WTC11 (cell line): ENCODE data around the gene VANGL1. TPM values are rescaled to one million over a fixed set of nuclear protein-coding genes. Genes with fewer than 3 reads are reported as not detected.

Experiments used
- ATAC-seq: fragments of 200-7000 bp; cut with Tn5 transposase; 2 replicates; pipeline ENCODE4 v1.10.0; 2021; ENCODE audit warnings: mild to moderate bottlenecking, moderate library complexity
- CTCF ChIA-PET: fragments of 300-600 bp; sonication (Branson Sonifier 250); formaldehyde crosslinking; loops from one replicate; lab custom pipeline; 2021; ENCODE audit warnings: antibody characterized with exemption; lab: Charles Lee
- POLR2A ChIA-PET: fragments of 350-600 bp; sonication (Branson Sonifier 250); formaldehyde crosslinking; loops from one replicate; lab custom pipeline; 2021; ENCODE audit warnings: antibody characterized with exemption; lab: Charles Lee
- DNase-seq: peaks from one replicate; pipeline ENCODE4 v3.0.0; 2021; ENCODE audit warnings: low spot score
- H3K27ac Mint-ChIP-seq: 2 replicates; pipeline ENCODE4 v1.8.0; 2021; ENCODE audit warnings: mixed read lengths
- H3K27me3 Mint-ChIP-seq: 2 replicates; pipeline ENCODE4 v1.8.0; 2021; ENCODE audit warnings: low read depth, mild to moderate bottlenecking, moderate library complexity, mixed read lengths
- H3K36me3 Mint-ChIP-seq: 2 replicates; pipeline ENCODE4 v1.8.0; 2021; ENCODE audit warnings: mixed read lengths
- H3K4me1 Mint-ChIP-seq: 2 replicates; pipeline ENCODE4 v1.8.0; 2022; ENCODE audit warnings: mixed read lengths
- H3K4me3 Mint-ChIP-seq: 2 replicates; pipeline ENCODE4 v1.8.0; 2021; ENCODE audit warnings: mild to moderate bottlenecking, moderate library complexity, mixed read lengths
- H3K9me3 Mint-ChIP-seq: 2 replicates; pipeline ENCODE4 v1.8.0; 2021; ENCODE audit warnings: mixed read lengths
- CBFB ChIP-seq: sonication (generic); formaldehyde crosslinking; IDR thresholded peaks from 2 replicates; pipeline ENCODE4 v1.8.1; 2022; ENCODE audit warnings: mild to moderate bottlenecking, low read depth, missing genetic modification reagents
- CREB1 ChIP-seq: sonication (generic); formaldehyde crosslinking; IDR thresholded peaks from 2 replicates; pipeline ENCODE4 v1.8.0; 2023; ENCODE audit warnings: mild to moderate bottlenecking, missing genetic modification reagents
- ELF4 ChIP-seq: sonication (generic); formaldehyde crosslinking; IDR thresholded peaks from 2 replicates; pipeline ENCODE4 v1.8.1; 2022; ENCODE audit warnings: low read depth, mild to moderate bottlenecking, moderate library complexity, missing genetic modification reagents
- ETV6 ChIP-seq: sonication (generic); formaldehyde crosslinking; IDR thresholded peaks from 2 replicates; pipeline ENCODE4 v1.8.1; 2022; ENCODE audit warnings: mild to moderate bottlenecking, missing genetic modification reagents
- FOXJ3 ChIP-seq: sonication (generic); formaldehyde crosslinking; IDR thresholded peaks from 2 replicates; pipeline ENCODE4 v1.9.0; 2021; ENCODE audit warnings: missing genetic modification reagents, mild to moderate bottlenecking, borderline replicate concordance
- JAZF1 ChIP-seq: fragments of 250-450 bp; sonication (Bioruptor Pico); IDR thresholded peaks from 2 replicates; pipeline ENCODE4 v1.9.0; 2021; ENCODE audit warnings: moderate library complexity, mild to moderate bottlenecking, inconsistent platforms
- NFATC4 ChIP-seq: fragments of 250-450 bp; sonication (Bioruptor Pico); IDR thresholded peaks from 2 replicates; pipeline ENCODE4 v1.9.0; 2021; ENCODE audit warnings: mild to moderate bottlenecking
- PRDM15 ChIP-seq: sonication (generic); formaldehyde crosslinking; IDR thresholded peaks from 2 replicates; pipeline ENCODE4 v1.8.0; 2022; ENCODE audit warnings: missing genetic modification reagents
- SP1 ChIP-seq: sonication (generic); formaldehyde crosslinking; conservative IDR thresholded peaks from 2 replicates; pipeline ENCODE4 v1.8.1; 2022; ENCODE audit warnings: missing genetic modification reagents
- total RNA-seq: library from RNA; stranded (reverse); gene quantifications from 3 replicates; pipeline ENCODE4 v1.2.3, GENCODE V29; 2021
- TF ChIP-seq, protein P1 (sequence below): sonication (generic); formaldehyde crosslinking; IDR thresholded peaks from 2 replicates; pipeline ENCODE4 v1.8.1; 2022; ENCODE audit warnings: missing genetic modification reagents, borderline replicate concordance
- TF ChIP-seq, protein P2 (sequence below): fragments of 250-450 bp; sonication (Bioruptor Pico); IDR thresholded peaks from 2 replicates; pipeline ENCODE4 v1.9.0; 2021; ENCODE audit warnings: mild to moderate bottlenecking
- TF ChIP-seq, protein P3 (sequence below): sonication (generic); formaldehyde crosslinking; IDR thresholded peaks from 2 replicates; pipeline ENCODE4 v1.8.1; 2023; ENCODE audit warnings: mild to moderate bottlenecking, missing genetic modification reagents, borderline replicate concordance
- TF ChIP-seq, protein P4 (sequence below): sonication (generic); formaldehyde crosslinking; IDR thresholded peaks from 2 replicates; pipeline ENCODE4 v1.8.1; 2022; ENCODE audit warnings: mild to moderate bottlenecking, moderate library complexity, missing genetic modification reagents

Gene VANGL1
- total RNA-seq, 1 experiment from 2014 or later = 15.8 TPM

DNA sequence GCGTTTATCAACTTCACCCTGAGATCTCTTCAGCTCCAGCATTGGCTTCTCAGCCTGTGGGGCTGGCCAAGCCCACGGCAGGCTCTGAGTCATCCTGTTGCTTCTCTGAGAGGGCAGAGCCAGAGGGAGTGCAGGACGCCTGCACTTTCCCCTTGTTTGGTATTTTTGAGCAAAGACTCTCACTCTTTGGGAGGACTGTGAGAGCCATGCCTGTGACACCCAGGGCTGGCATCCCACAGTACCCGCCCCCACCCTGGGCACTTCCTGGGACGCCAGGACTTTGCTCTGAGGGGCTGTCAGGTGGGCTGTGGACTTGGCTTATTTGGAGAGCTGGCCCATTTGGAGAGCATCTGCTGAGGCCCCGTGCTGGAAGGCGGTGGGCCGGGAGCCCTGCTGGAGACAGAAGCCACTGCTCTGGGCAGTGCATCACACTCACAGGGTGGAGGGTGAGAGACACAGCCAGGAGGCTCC, 37.4 kb downstream of the VANGL1 start (continued):
- TF ChIP-seq, protein P1, sequence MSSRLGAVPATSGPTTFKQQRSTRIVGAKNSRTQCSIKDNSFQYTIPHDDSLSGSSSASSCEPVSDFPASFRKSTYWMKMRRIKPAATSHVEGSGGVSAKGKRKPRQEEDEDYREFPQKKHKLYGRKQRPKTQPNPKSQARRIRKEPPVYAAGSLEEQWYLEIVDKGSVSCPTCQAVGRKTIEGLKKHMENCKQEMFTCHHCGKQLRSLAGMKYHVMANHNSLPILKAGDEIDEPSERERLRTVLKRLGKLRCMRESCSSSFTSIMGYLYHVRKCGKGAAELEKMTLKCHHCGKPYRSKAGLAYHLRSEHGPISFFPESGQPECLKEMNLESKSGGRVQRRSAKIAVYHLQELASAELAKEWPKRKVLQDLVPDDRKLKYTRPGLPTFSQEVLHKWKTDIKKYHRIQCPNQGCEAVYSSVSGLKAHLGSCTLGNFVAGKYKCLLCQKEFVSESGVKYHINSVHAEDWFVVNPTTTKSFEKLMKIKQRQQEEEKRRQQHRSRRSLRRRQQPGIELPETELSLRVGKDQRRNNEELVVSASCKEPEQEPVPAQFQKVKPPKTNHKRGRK = no peak
- TF ChIP-seq NFATC4 (no peak), JAZF1 (CRISPR knock-in tag) (no peak), CBFB (no peak)

DNA sequence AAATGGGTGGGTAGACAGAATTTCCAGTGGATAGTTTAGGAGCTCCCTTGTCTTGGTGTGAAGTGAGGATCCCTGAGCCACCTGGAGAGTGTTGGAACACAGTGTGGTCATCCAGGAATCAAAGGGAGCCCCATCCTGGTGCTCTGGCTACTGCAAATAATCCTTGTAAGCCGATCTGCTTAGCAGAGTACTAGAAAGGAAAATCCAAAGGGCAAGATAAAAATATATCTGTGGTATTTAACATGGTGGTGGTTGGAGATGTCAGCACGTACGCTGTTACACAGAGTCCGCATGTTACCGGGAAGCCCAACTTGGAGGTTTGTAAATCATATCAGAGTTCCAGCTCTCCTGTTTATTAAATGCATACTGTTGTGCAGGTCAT, 39.0 kb downstream of the VANGL1 start:
- ChIA-PET POLR2A (no interaction called here), CTCF (interaction anchor here (0.8 kb wide), 1 partner anchor 84 kb away, joined by 4 read pairs; no protein-coding TSS in a partner anchor)
- H3K9me3 Mint-ChIP-seq = no peaks in the 10 kb centered on the region
- ATAC-seq = no peak
- H3K4me3 Mint-ChIP-seq = no peak overlapping the region
- no peak for DNase-seq
- no peak for TF ChIP-seq SP1
- TF ChIP-seq, protein P2, sequence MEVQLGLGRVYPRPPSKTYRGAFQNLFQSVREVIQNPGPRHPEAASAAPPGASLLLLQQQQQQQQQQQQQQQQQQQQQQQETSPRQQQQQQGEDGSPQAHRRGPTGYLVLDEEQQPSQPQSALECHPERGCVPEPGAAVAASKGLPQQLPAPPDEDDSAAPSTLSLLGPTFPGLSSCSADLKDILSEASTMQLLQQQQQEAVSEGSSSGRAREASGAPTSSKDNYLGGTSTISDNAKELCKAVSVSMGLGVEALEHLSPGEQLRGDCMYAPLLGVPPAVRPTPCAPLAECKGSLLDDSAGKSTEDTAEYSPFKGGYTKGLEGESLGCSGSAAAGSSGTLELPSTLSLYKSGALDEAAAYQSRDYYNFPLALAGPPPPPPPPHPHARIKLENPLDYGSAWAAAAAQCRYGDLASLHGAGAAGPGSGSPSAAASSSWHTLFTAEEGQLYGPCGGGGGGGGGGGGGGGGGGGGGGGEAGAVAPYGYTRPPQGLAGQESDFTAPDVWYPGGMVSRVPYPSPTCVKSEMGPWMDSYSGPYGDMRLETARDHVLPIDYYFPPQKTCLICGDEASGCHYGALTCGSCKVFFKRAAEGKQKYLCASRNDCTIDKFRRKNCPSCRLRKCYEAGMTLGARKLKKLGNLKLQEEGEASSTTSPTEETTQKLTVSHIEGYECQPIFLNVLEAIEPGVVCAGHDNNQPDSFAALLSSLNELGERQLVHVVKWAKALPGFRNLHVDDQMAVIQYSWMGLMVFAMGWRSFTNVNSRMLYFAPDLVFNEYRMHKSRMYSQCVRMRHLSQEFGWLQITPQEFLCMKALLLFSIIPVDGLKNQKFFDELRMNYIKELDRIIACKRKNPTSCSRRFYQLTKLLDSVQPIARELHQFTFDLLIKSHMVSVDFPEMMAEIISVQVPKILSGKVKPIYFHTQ (CRISPR knock-in tag) = no peak
- no peak for TF ChIP-seq CREB1 (CRISPR knock-in tag)
- TF ChIP-seq ETV6 (CRISPR knock-in tag) = no peak
- peaks cover 13% of the 10 kb centered on the region for H3K36me3 Mint-ChIP-seq
- H3K27ac Mint-ChIP-seq = no peak overlapping the region
- H3K4me1 Mint-ChIP-seq = peaks cover 14% of the 10 kb centered on the region
- H3K27me3 Mint-ChIP-seq = no peaks in the 10 kb centered on the region

GRCh38 chr1:115682792-115683191, 41.0 kb downstream of the VANGL1 start:
- CTCF ChIA-PET = interaction anchor here (1.2 kb wide), 1 partner anchor 65 kb away, joined by 3 read pairs; no protein-coding TSS in a partner anchor
- no peak for DNase-seq

More at GRCh38 chr1:115682792-115683191, 41.0 kb downstream of the VANGL1 start:
- Mint-ChIP-seq H3K4me1 (0 out of 2 replicates have a peak, but pooled peaks cover 3% of the 10 kb centered on the region), H3K27me3 (no peaks in the 10 kb centered on the region), H3K4me3 (no peak overlapping the region), H3K27ac (no peak overlapping the region), H3K9me3 (no peaks in the 10 kb centered on the region), H3K36me3 (peaks cover 16% of the 10 kb centered on the region)
- TF ChIP-seq FOXJ3 (CRISPR knock-in tag) (no peak), ELF4 (CRISPR knock-in tag) (no peak), PRDM15 (no peak), CREB1 (CRISPR knock-in tag) (no peak)
- TF ChIP-seq, protein P3, sequence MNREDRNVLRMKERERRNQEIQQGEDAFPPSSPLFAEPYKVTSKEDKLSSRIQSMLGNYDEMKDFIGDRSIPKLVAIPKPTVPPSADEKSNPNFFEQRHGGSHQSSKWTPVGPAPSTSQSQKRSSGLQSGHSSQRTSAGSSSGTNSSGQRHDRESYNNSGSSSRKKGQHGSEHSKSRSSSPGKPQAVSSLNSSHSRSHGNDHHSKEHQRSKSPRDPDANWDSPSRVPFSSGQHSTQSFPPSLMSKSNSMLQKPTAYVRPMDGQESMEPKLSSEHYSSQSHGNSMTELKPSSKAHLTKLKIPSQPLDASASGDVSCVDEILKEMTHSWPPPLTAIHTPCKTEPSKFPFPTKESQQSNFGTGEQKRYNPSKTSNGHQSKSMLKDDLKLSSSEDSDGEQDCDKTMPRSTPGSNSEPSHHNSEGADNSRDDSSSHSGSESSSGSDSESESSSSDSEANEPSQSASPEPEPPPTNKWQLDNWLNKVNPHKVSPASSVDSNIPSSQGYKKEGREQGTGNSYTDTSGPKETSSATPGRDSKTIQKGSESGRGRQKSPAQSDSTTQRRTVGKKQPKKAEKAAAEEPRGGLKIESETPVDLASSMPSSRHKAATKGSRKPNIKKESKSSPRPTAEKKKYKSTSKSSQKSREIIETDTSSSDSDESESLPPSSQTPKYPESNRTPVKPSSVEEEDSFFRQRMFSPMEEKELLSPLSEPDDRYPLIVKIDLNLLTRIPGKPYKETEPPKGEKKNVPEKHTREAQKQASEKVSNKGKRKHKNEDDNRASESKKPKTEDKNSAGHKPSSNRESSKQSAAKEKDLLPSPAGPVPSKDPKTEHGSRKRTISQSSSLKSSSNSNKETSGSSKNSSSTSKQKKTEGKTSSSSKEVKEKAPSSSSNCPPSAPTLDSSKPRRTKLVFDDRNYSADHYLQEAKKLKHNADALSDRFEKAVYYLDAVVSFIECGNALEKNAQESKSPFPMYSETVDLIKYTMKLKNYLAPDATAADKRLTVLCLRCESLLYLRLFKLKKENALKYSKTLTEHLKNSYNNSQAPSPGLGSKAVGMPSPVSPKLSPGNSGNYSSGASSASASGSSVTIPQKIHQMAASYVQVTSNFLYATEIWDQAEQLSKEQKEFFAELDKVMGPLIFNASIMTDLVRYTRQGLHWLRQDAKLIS (CRISPR knock-in tag) = no peak
- TF ChIP-seq, protein P4, sequence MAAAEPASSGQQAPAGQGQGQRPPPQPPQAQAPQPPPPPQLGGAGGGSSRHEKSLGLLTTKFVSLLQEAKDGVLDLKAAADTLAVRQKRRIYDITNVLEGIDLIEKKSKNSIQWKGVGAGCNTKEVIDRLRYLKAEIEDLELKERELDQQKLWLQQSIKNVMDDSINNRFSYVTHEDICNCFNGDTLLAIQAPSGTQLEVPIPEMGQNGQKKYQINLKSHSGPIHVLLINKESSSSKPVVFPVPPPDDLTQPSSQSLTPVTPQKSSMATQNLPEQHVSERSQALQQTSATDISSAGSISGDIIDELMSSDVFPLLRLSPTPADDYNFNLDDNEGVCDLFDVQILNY (CRISPR knock-in tag) = no peak
- ATAC-seq = no peak
- POLR2A ChIA-PET = no interaction called here
